Activated gamma-delta T cell treated with anti-CD3 and anti-CD28 coated beads, Interleukin-2, amount 50 U/mL, for 16 hours (primary cell): ENCODE measurements around the gene SRBD1.
"Not testable (repeated sequence)": the region's sequence is repeated elsewhere in the genome, so short reads cannot be mapped to it uniquely, and the experiment has no call there.

ENCODE experiments used
- DNase-seq: peaks from one replicate; pipeline ENCODE4 v3.0.0-alpha.2; 2020; ENCODE audit warnings: low read depth

The SRBD1 gene

GRCh38 chr2:45468279-45468678 is 142.8 kb downstream of the SRBD1 start:
- no peak for DNase-seq

GRCh38 chr2:45466053-45466452 is 145.0 kb downstream of the SRBD1 start:
- no peak for DNase-seq

GRCh38 chr2:45460825-45461224 is 150.2 kb downstream of the SRBD1 start:
- DNase-seq = no peak

GRCh38 chr2:45459860-45460259 is 151.2 kb downstream of the SRBD1 start:
- no peak for DNase-seq

- DNase-seq = no peak
These were observed 152.0 kb downstream of the SRBD1 start for GRCh38 chr2:45458909-45459563.

- no peak for DNase-seq
These were observed 153.7 kb downstream of the SRBD1 start for GRCh38 chr2:45457211-45457945.

GRCh38 chr2:45452866-45453265 is 158.2 kb downstream of the SRBD1 start:
- DNase-seq = no peak

GRCh38 chr2:45450634-45451033 is 160.4 kb downstream of the SRBD1 start:
- DNase-seq = no peak

GRCh38 chr2:45448217-45448616 is 162.8 kb downstream of the SRBD1 start:
- DNase-seq = no peak

GRCh38 chr2:45446016-45446415 is 165.1 kb downstream of the SRBD1 start:
- DNase-seq = no peak

GRCh38 chr2:45445037-45445436 is 166.0 kb downstream of the SRBD1 start:
- no peak for DNase-seq

GRCh38 chr2:45443012-45443411 is 168.1 kb downstream of the SRBD1 start:
- no peak for DNase-seq

- DNase-seq = no peak
These were observed 169.0 kb downstream of the SRBD1 start for GRCh38 chr2:45442026-45442425.

- DNase-seq = no peak
These were observed 169.5 kb downstream of the SRBD1 start for GRCh38 chr2:45441571-45441970.

- DNase-seq = no peak
These were observed 171.0 kb downstream of the SRBD1 start for GRCh38 chr2:45439788-45440773.

GRCh38 chr2:45438872-45439665 is 172.0 kb downstream of the SRBD1 start:
- no peak for DNase-seq

GRCh38 chr2:45436456-45436855 is 174.6 kb downstream of the SRBD1 start:
- no peak for DNase-seq

- no peak for DNase-seq
These were observed 175.8 kb downstream of the SRBD1 start for GRCh38 chr2:45435316-45435715.

- no peak for DNase-seq
These were observed 177.7 kb downstream of the SRBD1 start for GRCh38 chr2:45433363-45433762.

GRCh38 chr2:45432406-45432805 is 178.7 kb downstream of the SRBD1 start:
- DNase-seq = no peak

- not testable (repeated sequence) for DNase-seq
These were observed 185.0 kb downstream of the SRBD1 start for GRCh38 chr2:45426025-45426424.

- no peak for DNase-seq
These were observed 188.1 kb downstream of the SRBD1 start for GRCh38 chr2:45422921-45423320.
